Gastrocnemius medialis (tissue), 4 donors: ENCODE results near the gene NELFA. TPM values are rescaled to one million over a fixed set of nuclear protein-coding genes. Genes with fewer than 3 reads are reported as not detected.

Experiments used
- ATAC-seq, 2 donors: fragments of 150-250 bp; one replicate each; pipeline ENCODE4 v1.9.1; 2016
- DNase-seq, 2 donors: peaks; one replicate each; pipeline ENCODE4 v3.0.0-alpha.2; 2019
- H3K27ac ChIP-seq, 4 donors: fragments of 200-600 bp; sonication (generic); 1 replicate in 1 of 4; 2 replicates in 3 of 4; pipeline ENCODE4 v1.5.1; 2016 to 2018; ENCODE audit warnings: mild to moderate bottlenecking in 2 of 4, moderate library complexity in 1 of 4
- H3K27me3 ChIP-seq, 3 donors: fragments of 200-600 bp; sonication (generic) in 2 of 3; 1 replicate in 1 of 3; 2 replicates in 2 of 3; pipeline versions ENCODE4 v1.5.1 to v1.6.0; 2016 to 2019; ENCODE audit warnings: mild to moderate bottlenecking in 1 of 3, moderate library complexity in 1 of 3
- H3K36me3 ChIP-seq, 2 donors: fragments of 200-600 bp; sonication (generic) in 1 of 2; one replicate each; pipeline ENCODE4 v1.5.1; 2017 to 2018
- H3K4me1 ChIP-seq, 2 donors: fragments of 200-600 bp; sonication (generic) in 1 of 2; one replicate each; pipeline ENCODE4 v1.5.1; 2016 to 2017; ENCODE audit warnings: mild to moderate bottlenecking in 2 of 2
- H3K4me3 ChIP-seq, 4 donors: fragments of 200-600 bp; sonication (generic) in 3 of 4; 1 replicate in 1 of 4; 2 replicates in 3 of 4; pipeline ENCODE4 v1.5.1; 2016 to 2019; ENCODE audit warnings: mild to moderate bottlenecking in 2 of 4
- H3K9me3 ChIP-seq, 3 donors: fragments of 200-600 bp; sonication (generic) in 2 of 3; 1 replicate in 1 of 3; 2 replicates in 2 of 3; pipeline ENCODE4 v1.5.1; 2016 to 2019
- CTCF ChIP-seq, 5 experiments: fragments of 450-650 bp in 3 of 5; fragments of 200-600 bp in 2 of 5; sonication (generic) in 2 of 5; IDR thresholded peaks in 4 of 5; conservative IDR thresholded peaks in 1 of 5; 1 replicate in 4 of 5; 2 replicates in 1 of 5; pipeline ENCODE4 v1.5.1; 2016 to 2019; ENCODE audit warnings: antibody characterized with exemption in 5 of 5, mild to moderate bottlenecking in 3 of 5, moderate library complexity in 3 of 5
- POLR2A ChIP-seq, 2 donors: fragments of 450-650 bp; IDR thresholded peaks; one replicate each; pipeline ENCODE4 v1.6.1; 2017; ENCODE audit warnings: antibody characterized with exemption in 2 of 2, mild to moderate bottlenecking in 2 of 2, moderate library complexity in 2 of 2
- in situ Hi-C, 4 donors: fragments of 200-750 bp; cut with MboI; loops; one replicate each; pipeline versions ENCODE4 v1.15.0 to v1.8.0; 2017; ENCODE audit warnings: low sequenced_read_pairs in 4 of 4
- intact Hi-C: fragments of 100-400 bp; cut with DNase I; formaldehyde crosslinking; loops from one replicate; pipeline ENCODE4 v1.15.1; 2023; ENCODE audit warnings: low total_unique reads
- total RNA-seq, 4 donors: library from RNA; depleted of rRNA; stranded (reverse); fragments of >200 nt; gene quantifications; one replicate each; pipeline versions ENCODE4 v1.1.0 to v1.2.3, GENCODE V29; 2016

NELFA gene
- total RNA-seq, 4 donors from 2014 or later: 8.1 to 21.1 (median 15.9) TPM

- Histone ChIP-seq H3K27ac (no peak overlapping the region), H3K4me1 (no peaks in the 10 kb centered on the region), H3K36me3 (peaks cover 0 to 97% of the 10 kb centered on the region in 2 donors), H3K9me3 (no peaks in the 10 kb centered on the region), H3K4me3 (no peak overlapping the region), H3K27me3 (no peaks in the 10 kb centered on the region)
- in situ Hi-C loops (no loop called here), intact Hi-C loops (no loop called here)
- no peak for DNase-seq
- no peak for TF ChIP-seq POLR2A (IDR thresholded peaks at IDR 0.05)
- TF ChIP-seq CTCF (IDR thresholded peaks at IDR 0.05 in 4 of 5, conservative IDR thresholded peaks at IDR 0.05 in 1 of 5): no peak
- no peak for ATAC-seq
These were observed 24.2 kb downstream of the NELFA start for GRCh38 chr4:1984406-1985191.

- H3K36me3 ChIP-seq: peaks cover 0 to 97% of the 10 kb centered on the region in 2 donors
These were observed 24.8 kb downstream of the NELFA start for GRCh38 chr4:1983846-1984405.

GRCh38 chr4:1983053-1983845 lies 25.5 kb downstream of the NELFA start:
- Histone ChIP-seq H3K4me1 (no peaks in the 10 kb centered on the region), H3K9me3 (no peaks in the 10 kb centered on the region), H3K27ac (no peak overlapping the region), H3K36me3 (peaks cover 0 to 97% of the 10 kb centered on the region in 2 donors), H3K4me3 (no peak overlapping the region), H3K27me3 (no peaks in the 10 kb centered on the region)
- TF ChIP-seq POLR2A (IDR thresholded peaks at IDR 0.05): no peak
- no peak for TF ChIP-seq CTCF (IDR thresholded peaks at IDR 0.05 in 4 of 5, conservative IDR thresholded peaks at IDR 0.05 in 1 of 5)
- DNase-seq (no peak), ATAC-seq (no peak)
- intact Hi-C loops (no loop called here), in situ Hi-C loops (no loop called here)

More at GRCh38 chr4:1983846-1984405, 24.8 kb downstream of the NELFA start:
- intact Hi-C loops (no loop called here), in situ Hi-C loops (no loop called here)
- Histone ChIP-seq H3K4me1 (no peaks in the 10 kb centered on the region), H3K4me3 (no peak overlapping the region), H3K27me3 (no peaks in the 10 kb centered on the region), H3K9me3 (no peaks in the 10 kb centered on the region), H3K27ac (no peak overlapping the region)
- ATAC-seq (no peak), DNase-seq (no peak)
- TF ChIP-seq POLR2A (IDR thresholded peaks at IDR 0.05) (no peak), CTCF (IDR thresholded peaks at IDR 0.05 in 4 of 5, conservative IDR thresholded peaks at IDR 0.05 in 1 of 5) (no peak)

GRCh38 chr4:1982124-1983052 lies 26.4 kb downstream of the NELFA start:
- Histone ChIP-seq H3K4me3 (no peak overlapping the region), H3K36me3 (peaks cover 0 to 93% of the 10 kb centered on the region in 2 donors), H3K27me3 (no peaks in the 10 kb centered on the region), H3K27ac (no peak overlapping the region), H3K4me1 (no peaks in the 10 kb centered on the region), H3K9me3 (no peaks in the 10 kb centered on the region)
- in situ Hi-C loops (no loop called here), intact Hi-C loops (no loop called here)
- ATAC-seq (no peak), DNase-seq (no peak)
- TF ChIP-seq CTCF (IDR thresholded peaks at IDR 0.05 in 4 of 5, conservative IDR thresholded peaks at IDR 0.05 in 1 of 5) (no peak), POLR2A (IDR thresholded peaks at IDR 0.05) (no peak)
